Measurements from ENCODE around the gene PIGZ.

PIGZ gene

GRCh38 chr3:197001972-197002700 is 33.5 kb upstream of the PIGZ start:
- DNase-seq (ENCODE audit: low spot score): no peak
- no peak for FAIRE-seq

- no peak for DNase-seq (ENCODE audit: low spot score)
- no peak for FAIRE-seq
Observed at GRCh38 chr3:197001106-197001971, 32.7 kb upstream of the PIGZ start.

GRCh38 chr3:197000211-197000610 is 31.6 kb upstream of the PIGZ start:
- no peak for FAIRE-seq

GRCh38 chr3:196998966-196999760 is 30.5 kb upstream of the PIGZ start:
- no peak for FAIRE-seq
- DNase-seq (ENCODE audit: low spot score): no peak

More at GRCh38 chr3:197000211-197000610, 31.6 kb upstream of the PIGZ start:
- no peak for DNase-seq (ENCODE audit: low spot score)

GRCh38 chr3:196997311-196997710 is 28.7 kb upstream of the PIGZ start:
- FAIRE-seq (no peak), DNase-seq (ENCODE audit: low spot score) (no peak)

GRCh38 chr3:196996454-196997265 is 28.0 kb upstream of the PIGZ start:
- FAIRE-seq (no peak), DNase-seq (ENCODE audit: low spot score) (no peak)

GRCh38 chr3:196995646-196996355 is 27.2 kb upstream of the PIGZ start:
- FAIRE-seq (no peak), DNase-seq (ENCODE audit: low spot score) (no peak)

GRCh38 chr3:196995027-196995426 is 26.4 kb upstream of the PIGZ start:
- DNase-seq (ENCODE audit: low spot score) (no peak), FAIRE-seq (peak; percentile 99)

GRCh38 chr3:196994056-196994455 is 25.4 kb upstream of the PIGZ start:
- no peak for DNase-seq (ENCODE audit: low spot score)
- FAIRE-seq: no peak

GRCh38 chr3:196992461-196993065 is 23.9 kb upstream of the PIGZ start:
- FAIRE-seq: no peak
- no peak for DNase-seq (ENCODE audit: low spot score)

GRCh38 chr3:196991581-196992460 is 23.2 kb upstream of the PIGZ start:
- DNase-seq (ENCODE audit: low spot score): no peak
- FAIRE-seq: no peak

- DNase-seq (ENCODE audit: low spot score): no peak
- FAIRE-seq: no peak
Observed at GRCh38 chr3:196990601-196991007, 22.0 kb upstream of the PIGZ start.

GRCh38 chr3:196989721-196990262 is 21.2 kb upstream of the PIGZ start:
- DNase-seq (ENCODE audit: low spot score) (no peak), FAIRE-seq (no peak)

GRCh38 chr3:196988241-196989029 is 19.8 kb upstream of the PIGZ start:
- no peak for FAIRE-seq
- DNase-seq (ENCODE audit: low spot score): no peak

GRCh38 chr3:196987022-196987421 is 18.4 kb upstream of the PIGZ start:
- no peak for FAIRE-seq
- DNase-seq (ENCODE audit: low spot score): no peak

GRCh38 chr3:196985954-196986885 is 17.6 kb upstream of the PIGZ start:
- FAIRE-seq (no peak), DNase-seq (ENCODE audit: low spot score) (no peak)

GRCh38 chr3:196985298-196985697 is 16.7 kb upstream of the PIGZ start:
- FAIRE-seq (no peak), DNase-seq (ENCODE audit: low spot score) (no peak)

Data from urothelium cell line (cell line).